NT2/D1 (cell line): Measurements from ENCODE around the gene RIN3.

Source experiments
- SUZ12 ChIP-seq: IDR thresholded peaks from 2 replicates; pipeline ENCODE4 v1.6.1; 2011; ENCODE audit not compliant: insufficient read length, insufficient read depth; ENCODE audit errors: extremely low read depth
- YY1 ChIP-seq: IDR thresholded peaks from 2 replicates; pipeline ENCODE4 v1.6.1; 2011; ENCODE audit not compliant: insufficient read length, insufficient read depth
- ZNF274 ChIP-seq: IDR thresholded peaks from 2 replicates; pipeline ENCODE4 v1.6.1; 2011; ENCODE audit warnings: mild to moderate bottlenecking, low read depth, low read length

DNA sequence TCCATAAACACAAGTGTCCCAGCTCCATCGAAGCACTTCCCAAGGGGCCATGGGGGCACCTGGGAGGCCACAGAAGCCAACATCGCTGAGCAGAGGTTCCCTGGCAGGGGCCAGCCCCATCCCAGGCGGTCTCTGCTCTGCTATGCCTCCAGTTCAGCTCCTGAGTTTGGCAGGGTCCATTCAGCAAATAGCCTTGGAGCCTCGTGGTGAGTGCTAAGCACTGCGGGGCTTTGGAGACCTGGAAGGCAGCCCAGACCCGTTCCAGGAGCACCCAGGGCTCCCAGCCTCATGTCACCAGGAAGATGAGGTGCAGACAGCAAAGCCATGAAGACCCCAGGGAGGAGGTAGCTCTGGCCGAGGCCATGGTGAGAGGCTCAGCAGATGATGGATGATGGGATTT, 125.3 kb downstream of the RIN3 start:
- TF ChIP-seq YY1 (no peak), ZNF274 (no peak), SUZ12 (no peak)
